C4-2B (cell line): ENCODE results near the gene IQCB1.
"Not testable (repeated sequence)": the region's sequence is repeated elsewhere in the genome, so short reads cannot be mapped to it uniquely, and the experiment has no call there.

ENCODE experiments used
- H3K27ac ChIP-seq: fragments of 450-650 bp; 2 replicates; pipeline ENCODE4 v1.5.1; 2017
- CTCF ChIP-seq: fragments of 450-650 bp; conservative IDR thresholded peaks from 2 replicates; pipeline ENCODE4 v1.5.1; 2017; ENCODE audit warnings: mild to moderate bottlenecking
- ZFX ChIP-seq: fragments of 450-650 bp; IDR thresholded peaks from 2 replicates; pipeline ENCODE4 v1.6.1; 2017

IQCB1 gene

GRCh38 chr3:121757087-121757811 is 77.6 kb downstream of the IQCB1 start:
- no peak overlapping the region for H3K27ac ChIP-seq
- TF ChIP-seq ZFX = no peak
- TF ChIP-seq CTCF = no peak

- no peak for TF ChIP-seq CTCF
- no peak for TF ChIP-seq ZFX
Observed at GRCh38 chr3:121752772-121753171, 82.1 kb downstream of the IQCB1 start.

GRCh38 chr3:121752261-121752660 is 82.6 kb downstream of the IQCB1 start:
- TF ChIP-seq ZFX (no peak), CTCF (no peak)
- no peak overlapping the region for H3K27ac ChIP-seq

More at GRCh38 chr3:121752772-121753171, 82.1 kb downstream of the IQCB1 start:
- no peak overlapping the region for H3K27ac ChIP-seq

GRCh38 chr3:121750087-121750415 is 84.8 kb downstream of the IQCB1 start:
- H3K27ac ChIP-seq = peak overlapping the region; percentile 90
- TF ChIP-seq CTCF (no peak), ZFX (no peak)

GRCh38 chr3:121749276-121750086 is 85.4 kb downstream of the IQCB1 start, which contains the start of gene GOLGB1:
TSS of gene GOLGB1 (minus strand) at chr3:121749741. CDS start at chr3:121730971, 18,770 bp downstream.
- TF ChIP-seq CTCF (no peak), ZFX (peak; percentile 99)
- peak within 1 kb of the TSS; percentile 90 for H3K27ac ChIP-seq

GRCh38 chr3:121748680-121749275 is 86.1 kb downstream of the IQCB1 start:
- H3K27ac ChIP-seq = peak overlapping the region; percentile 90
- TF ChIP-seq CTCF (no peak), ZFX (no peak)

GRCh38 chr3:121747976-121748375 is 86.9 kb downstream of the IQCB1 start:
- no peak overlapping the region for H3K27ac ChIP-seq

GRCh38 chr3:121743106-121743505 is 91.8 kb downstream of the IQCB1 start:
- H3K27ac ChIP-seq = not testable (repeated sequence)

More at GRCh38 chr3:121747976-121748375, 86.9 kb downstream of the IQCB1 start:
- TF ChIP-seq ZFX (no peak), CTCF (no peak)
